ENCODE data around the gene PRR15L. TPM values are rescaled to one million over a fixed set of nuclear protein-coding genes. Genes with fewer than 3 reads are reported as not detected.
"Not testable (repeated sequence)": the region's sequence is repeated elsewhere in the genome, so short reads cannot be mapped to it uniquely, and the experiment has no call there.

The PRR15L gene
- total RNA-seq, 4 donors from 2014 or later, result 63.6 to 150 (median 127) TPM

DNA sequence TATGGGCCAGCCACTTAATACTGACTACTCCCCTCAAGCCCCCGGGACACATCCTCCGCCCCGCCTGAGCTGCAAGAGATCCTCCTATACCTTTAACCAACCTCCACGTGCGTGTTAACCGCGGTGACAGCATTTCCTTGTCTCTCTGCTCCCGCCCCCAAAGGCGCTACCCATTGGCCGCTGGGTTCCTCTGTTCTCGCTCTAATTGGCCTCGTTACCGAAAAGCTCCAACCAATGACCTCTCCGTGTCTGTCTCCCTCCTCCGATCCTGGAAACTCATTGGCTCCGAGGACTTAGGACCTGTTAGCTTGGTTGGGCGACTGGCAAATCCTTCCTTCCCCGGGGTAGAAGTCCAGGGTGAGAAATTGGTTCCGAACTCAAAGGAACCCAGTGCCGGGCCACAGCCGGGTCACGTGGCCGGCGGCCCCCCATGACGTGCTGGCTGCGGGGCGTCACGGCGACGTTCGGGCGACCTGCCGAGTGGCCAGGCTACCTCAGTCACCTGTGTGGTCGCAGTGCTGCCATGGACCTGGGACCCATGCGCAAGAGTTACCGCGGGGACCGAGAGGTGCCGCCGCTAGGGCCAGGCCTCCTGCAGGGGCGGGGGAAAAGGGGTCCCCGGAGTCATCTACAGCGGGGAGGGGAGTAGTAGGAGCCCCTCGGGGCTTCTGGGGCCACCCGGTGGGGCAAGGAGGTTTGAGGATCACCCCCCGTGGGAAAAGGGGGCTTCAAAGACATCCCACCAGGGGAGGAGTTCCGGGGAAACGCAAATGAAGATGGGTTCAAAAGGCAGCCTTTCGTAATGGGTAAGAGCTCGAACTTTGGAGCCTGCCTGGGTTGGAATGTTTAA is 16.2 kb downstream of the PRR15L start, which contains the start of gene PNPO:
Gene PNPO (plus strand): TSS at position 326 of the 850 bp plus-strand sequence. CDS start 105 bp downstream, at position 431.
- 1% methylated on average over 39 to 43 of the region's 50 CpGs for WGBS, 2 donors
- TF ChIP-seq POLR2A (IDR thresholded peaks at IDR 0.05), result peak in 1 of 2 donors; percentile 85
- TF ChIP-seq, protein P1, sequence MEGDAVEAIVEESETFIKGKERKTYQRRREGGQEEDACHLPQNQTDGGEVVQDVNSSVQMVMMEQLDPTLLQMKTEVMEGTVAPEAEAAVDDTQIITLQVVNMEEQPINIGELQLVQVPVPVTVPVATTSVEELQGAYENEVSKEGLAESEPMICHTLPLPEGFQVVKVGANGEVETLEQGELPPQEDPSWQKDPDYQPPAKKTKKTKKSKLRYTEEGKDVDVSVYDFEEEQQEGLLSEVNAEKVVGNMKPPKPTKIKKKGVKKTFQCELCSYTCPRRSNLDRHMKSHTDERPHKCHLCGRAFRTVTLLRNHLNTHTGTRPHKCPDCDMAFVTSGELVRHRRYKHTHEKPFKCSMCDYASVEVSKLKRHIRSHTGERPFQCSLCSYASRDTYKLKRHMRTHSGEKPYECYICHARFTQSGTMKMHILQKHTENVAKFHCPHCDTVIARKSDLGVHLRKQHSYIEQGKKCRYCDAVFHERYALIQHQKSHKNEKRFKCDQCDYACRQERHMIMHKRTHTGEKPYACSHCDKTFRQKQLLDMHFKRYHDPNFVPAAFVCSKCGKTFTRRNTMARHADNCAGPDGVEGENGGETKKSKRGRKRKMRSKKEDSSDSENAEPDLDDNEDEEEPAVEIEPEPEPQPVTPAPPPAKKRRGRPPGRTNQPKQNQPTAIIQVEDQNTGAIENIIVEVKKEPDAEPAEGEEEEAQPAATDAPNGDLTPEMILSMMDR (IDR thresholded peaks at IDR 0.05), result peak in 1 of 6 experiments; percentile 15

DNA sequence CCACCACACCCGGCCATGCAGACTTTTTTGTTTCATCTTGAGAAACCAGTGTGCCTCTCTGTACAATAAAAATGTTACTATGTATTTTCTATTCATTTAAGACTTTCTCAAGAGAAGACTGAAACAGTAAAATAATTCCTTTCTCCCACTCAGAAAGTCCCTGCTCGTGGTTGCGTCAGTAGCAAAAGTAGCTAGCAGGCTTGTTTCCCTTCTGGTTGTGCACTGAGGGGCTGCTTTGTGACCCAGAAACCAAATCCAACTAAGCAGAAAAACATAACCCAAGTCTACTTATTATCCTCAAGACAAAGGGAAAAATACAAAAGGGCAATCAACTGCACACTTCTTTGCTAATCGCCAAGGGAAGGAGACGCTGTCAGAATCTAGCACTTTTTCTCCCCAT is 19.7 kb downstream of the PRR15L start:
- TF ChIP-seq POLR2A (IDR thresholded peaks at IDR 0.05), result no peak
- TF ChIP-seq, protein P1 (IDR thresholded peaks at IDR 0.05), result no peak
- no peak for DNase-seq
- Histone ChIP-seq H3K36me3 (no peaks in the 10 kb centered on the region), H3K27ac (no peak overlapping the region), H3K9me3 (no peaks in the 10 kb centered on the region), H3K27me3 (no peaks in the 10 kb centered on the region), H3K4me3 (replicated peaks in 1 of 3) (no peak overlapping the region), H3K4me1 (peaks cover 11 to 23% of the 10 kb centered on the region in 2 donors)
- intact Hi-C loops (cut with DNase I), result no loop called here
- 85 to 88% methylated on average over 5 of the region's 5 CpGs for WGBS, 2 donors

More for the DNA sequence above, 16.2 kb downstream of the PRR15L start, which contains the start of gene PNPO:
- Histone ChIP-seq H3K4me3 (replicated peaks in 1 of 3) (peak within 1 kb of the TSS; percentile 56 to 67 (median 64)), H3K9me3 (no peaks in the 10 kb centered on the region), H3K27ac (peak within 1 kb of the TSS; percentile 49 to 89 (median 77)), H3K36me3 (no peaks in the 10 kb centered on the region), H3K4me1 (peaks cover 26 to 41% of the 10 kb centered on the region in 2 donors), H3K27me3 (no peaks in the 10 kb centered on the region)
- DNase-seq, result peak; percentile 96
- intact Hi-C loops (cut with DNase I), result loop anchor here (5.0 kb wide), 1 partner anchor 44 kb away; the partner anchor contains the start of gene SP2

DNA sequence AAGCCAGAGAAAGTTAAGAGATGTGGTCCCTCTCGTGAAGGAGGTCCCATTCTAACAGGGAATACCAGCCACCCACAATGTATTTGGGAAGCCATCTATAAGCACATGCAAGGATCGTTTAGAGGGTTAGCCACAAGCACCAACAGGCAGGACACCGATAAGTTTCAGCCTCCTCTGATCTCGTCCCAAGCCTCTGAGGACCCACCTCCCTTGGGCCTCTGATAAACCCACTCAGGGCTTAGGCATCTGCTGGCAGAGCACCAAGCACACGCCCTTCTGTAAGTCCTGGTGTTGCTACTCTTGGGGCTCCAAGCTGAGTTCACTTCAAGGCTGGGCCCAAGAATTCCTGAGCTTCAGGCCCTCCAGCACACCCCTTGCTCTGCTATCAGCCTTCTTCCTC is 21.7 kb downstream of the PRR15L start:
- TF ChIP-seq POLR2A (IDR thresholded peaks at IDR 0.05), result no peak
- TF ChIP-seq, protein P1 (IDR thresholded peaks at IDR 0.05), result no peak
- no peaks in the 10 kb centered on the region for H3K36me3 ChIP-seq
- 76 to 82% methylated on average over 5 of the region's 5 CpGs for WGBS, 2 donors
- H3K27me3 ChIP-seq, result no peaks in the 10 kb centered on the region
- H3K4me3 ChIP-seq (replicated peaks in 1 of 3), result no peak overlapping the region
- no peak for DNase-seq
- intact Hi-C loops (cut with DNase I), result no loop called here
- H3K4me1 ChIP-seq, result peaks cover 3 to 15% of the 10 kb centered on the region in 2 donors
- H3K9me3 ChIP-seq, result no peaks in the 10 kb centered on the region
- no peak overlapping the region for H3K27ac ChIP-seq

DNA sequence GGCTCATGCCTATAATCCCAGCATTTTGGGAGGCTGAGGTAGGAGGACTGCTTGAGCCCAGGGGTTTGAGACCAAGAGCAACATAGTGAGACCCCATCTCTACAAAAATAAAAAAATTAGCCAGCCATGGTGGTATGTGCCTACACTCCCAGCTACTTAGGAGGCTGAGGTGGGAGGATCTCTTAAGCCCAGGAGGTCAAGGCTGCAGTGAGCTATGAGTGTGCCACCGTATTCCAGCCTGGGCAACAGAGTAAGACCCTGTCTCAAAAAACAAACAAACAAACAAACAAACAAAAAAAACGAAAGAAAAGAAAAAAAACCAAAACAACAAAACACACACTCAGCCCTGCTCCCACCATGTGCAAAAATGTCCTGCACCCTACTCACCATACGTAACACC is 22.2 kb downstream of the PRR15L start:
- H3K36me3 ChIP-seq; H3K4me3 ChIP-seq (replicated peaks in 1 of 3); intact Hi-C loops (cut with DNase I); H3K27ac ChIP-seq; H3K4me1 ChIP-seq; H3K27me3 ChIP-seq; DNase-seq; H3K9me3 ChIP-seq: not testable (repeated sequence)
- WGBS, 2 donors, result 85 to 87% methylated on average over 3 of the region's 3 CpGs

DNA sequence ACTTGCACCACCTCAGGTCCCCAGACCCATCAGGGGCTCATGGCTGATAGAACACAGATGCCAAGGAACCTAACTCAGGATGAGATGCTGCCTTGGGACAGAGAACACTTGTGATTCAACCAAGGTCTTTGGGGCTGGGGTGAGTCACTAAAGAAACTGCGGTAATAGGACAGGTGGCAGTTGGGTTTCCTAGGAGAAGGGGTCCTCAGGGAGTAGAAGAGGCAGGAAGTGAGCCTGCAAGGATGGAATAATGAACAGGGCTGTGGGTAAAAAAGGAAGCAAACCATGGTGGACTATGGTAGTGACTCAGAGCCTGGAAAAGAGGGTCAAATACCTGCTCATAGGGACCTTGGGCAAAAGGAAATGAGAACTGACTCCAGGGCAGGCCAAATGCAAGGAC is 22.8 kb downstream of the PRR15L start:
- Histone ChIP-seq H3K4me1 (peaks cover 0 to 9% of the 10 kb centered on the region in 2 donors), H3K27ac (no peak overlapping the region), H3K4me3 (replicated peaks in 1 of 3) (no peak overlapping the region), H3K9me3 (no peaks in the 10 kb centered on the region), H3K27me3 (no peaks in the 10 kb centered on the region), H3K36me3 (no peaks in the 10 kb centered on the region)
- TF ChIP-seq, protein P1 (IDR thresholded peaks at IDR 0.05), result no peak
- TF ChIP-seq POLR2A (IDR thresholded peaks at IDR 0.05), result no peak
- DNase-seq, result no peak
- 84 to 89% methylated on average over 1 of the region's 1 CpG for WGBS, 2 donors
- intact Hi-C loops (cut with DNase I), result no loop called here

All from thyroid gland (tissue), 4 donors.